ENCODE results near the gene SNRNP27.

DNA sequence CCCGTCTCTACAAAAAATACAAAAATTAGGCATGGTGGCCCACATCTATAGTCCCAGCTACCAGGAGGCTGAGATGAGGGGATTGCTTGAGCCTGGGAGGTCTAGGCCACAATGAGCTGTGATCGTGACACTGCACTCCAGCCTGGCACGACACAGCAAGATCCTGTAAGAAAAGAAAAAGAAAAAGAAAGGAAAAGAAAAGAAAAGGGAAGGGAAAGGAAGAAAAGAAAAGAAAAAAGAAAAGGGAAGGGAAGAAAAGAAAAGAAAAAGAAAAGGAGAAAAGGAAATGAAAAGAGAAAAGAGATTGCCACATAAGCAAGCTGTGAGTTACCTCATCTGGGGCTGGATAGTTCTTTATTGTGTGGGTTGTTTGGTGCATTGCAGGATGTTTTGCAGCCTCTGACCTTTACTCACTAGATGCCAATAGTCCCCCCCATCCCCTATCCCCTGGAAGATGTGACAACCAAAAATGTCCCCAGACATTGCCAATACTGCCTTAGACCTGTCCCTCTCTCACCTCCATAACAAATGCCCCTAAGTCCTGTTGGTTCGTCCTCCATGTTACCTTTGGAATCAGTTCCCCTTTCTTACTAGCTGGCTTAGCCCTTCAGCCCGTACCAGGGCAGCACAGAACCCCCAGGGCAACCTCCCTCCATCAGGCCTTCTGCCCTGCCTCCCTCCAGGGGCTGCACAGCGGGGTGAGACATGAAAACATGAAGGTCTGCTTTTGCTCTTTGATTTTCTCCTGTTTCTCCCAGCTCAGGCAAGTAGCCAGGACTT, 58.8 kb downstream of the SNRNP27 start:
- no peak for TF ChIP-seq POLR2A (IDR thresholded peaks at IDR 0.05)
- TF ChIP-seq, protein P1, sequence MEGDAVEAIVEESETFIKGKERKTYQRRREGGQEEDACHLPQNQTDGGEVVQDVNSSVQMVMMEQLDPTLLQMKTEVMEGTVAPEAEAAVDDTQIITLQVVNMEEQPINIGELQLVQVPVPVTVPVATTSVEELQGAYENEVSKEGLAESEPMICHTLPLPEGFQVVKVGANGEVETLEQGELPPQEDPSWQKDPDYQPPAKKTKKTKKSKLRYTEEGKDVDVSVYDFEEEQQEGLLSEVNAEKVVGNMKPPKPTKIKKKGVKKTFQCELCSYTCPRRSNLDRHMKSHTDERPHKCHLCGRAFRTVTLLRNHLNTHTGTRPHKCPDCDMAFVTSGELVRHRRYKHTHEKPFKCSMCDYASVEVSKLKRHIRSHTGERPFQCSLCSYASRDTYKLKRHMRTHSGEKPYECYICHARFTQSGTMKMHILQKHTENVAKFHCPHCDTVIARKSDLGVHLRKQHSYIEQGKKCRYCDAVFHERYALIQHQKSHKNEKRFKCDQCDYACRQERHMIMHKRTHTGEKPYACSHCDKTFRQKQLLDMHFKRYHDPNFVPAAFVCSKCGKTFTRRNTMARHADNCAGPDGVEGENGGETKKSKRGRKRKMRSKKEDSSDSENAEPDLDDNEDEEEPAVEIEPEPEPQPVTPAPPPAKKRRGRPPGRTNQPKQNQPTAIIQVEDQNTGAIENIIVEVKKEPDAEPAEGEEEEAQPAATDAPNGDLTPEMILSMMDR (IDR thresholded peaks at IDR 0.05): no peak
